Activated T-cell treated with anti-CD3 and anti-CD28 coated beads for 48 hours (primary cell): ENCODE results near the gene RO60.

Experiments used
- DNase-seq: peaks from one replicate; pipeline ENCODE4 v3.0.0-alpha.2; 2020; ENCODE audit warnings: low read depth

Gene RO60

GRCh38 chr1:193060938-193061337 is 1.5 kb downstream of the RO60 start:
- no peak for DNase-seq

GRCh38 chr1:193062698-193063463 is 3.5 kb downstream of the RO60 start:
- DNase-seq = no peak

GRCh38 chr1:193065954-193066353 is 6.5 kb downstream of the RO60 start:
- no peak for DNase-seq

GRCh38 chr1:193066606-193067005 is 7.2 kb downstream of the RO60 start:
- DNase-seq = no peak

GRCh38 chr1:193068013-193068412 is 8.6 kb downstream of the RO60 start:
- no peak for DNase-seq

GRCh38 chr1:193069748-193070385 is 10.5 kb downstream of the RO60 start:
- DNase-seq = no peak

- DNase-seq = no peak
These were observed 11.0 kb downstream of the RO60 start for GRCh38 chr1:193070386-193070753.

GRCh38 chr1:193070942-193071341 is 11.5 kb downstream of the RO60 start:
- no peak for DNase-seq

- DNase-seq = no peak
These were observed 18.6 kb downstream of the RO60 start for GRCh38 chr1:193077991-193078390.

GRCh38 chr1:193079187-193079586 is 19.8 kb downstream of the RO60 start:
- DNase-seq = no peak

- DNase-seq = no peak
These were observed 24.1 kb downstream of the RO60 start for GRCh38 chr1:193083365-193084088.

GRCh38 chr1:193085263-193085662 is 25.9 kb downstream of the RO60 start:
- no peak for DNase-seq

GRCh38 chr1:193086342-193086741 is 26.9 kb downstream of the RO60 start:
- DNase-seq = no peak

- no peak for DNase-seq
These were observed 28.5 kb downstream of the RO60 start for GRCh38 chr1:193087893-193088292.

GRCh38 chr1:193090865-193091264 is 31.5 kb downstream of the RO60 start:
- no peak for DNase-seq

GRCh38 chr1:193094112-193094511 is 34.7 kb downstream of the RO60 start:
- no peak for DNase-seq

GRCh38 chr1:193102662-193103061 is 43.2 kb downstream of the RO60 start:
- no peak for DNase-seq

GRCh38 chr1:193103759-193104501 is 44.5 kb downstream of the RO60 start:
- no peak for DNase-seq

- peak; percentile 28 for DNase-seq
These were observed 45.1 kb downstream of the RO60 start for GRCh38 chr1:193104502-193104906.

- DNase-seq = peak; percentile 54
These were observed 45.8 kb downstream of the RO60 start, which contains the start of gene GLRX2 for GRCh38 chr1:193104907-193105820. TSS of gene GLRX2 (minus strand) at chr1:193105414. CDS start at chr1:193105382, 32 bp downstream.

- DNase-seq = no peak
These were observed 46.4 kb downstream of the RO60 start for GRCh38 chr1:193105821-193106177.
